ENCODE data around the gene SLC22A1. TPM values are rescaled to one million over a fixed set of nuclear protein-coding genes. Genes with fewer than 3 reads are reported as not detected.
"Not testable (repeated sequence)": the region's sequence is repeated elsewhere in the genome, so short reads cannot be mapped to it uniquely, and the experiment has no call there.

SLC22A1 gene
- total and polyA plus RNA-seq, 2 donors (not counting 3 experiments of a cell fraction or from before 2014, with no cell fraction given): 0.04 TPM; not detected in 1

GRCh38 chr6:160111806-160112205 is 9.8 kb upstream of the SLC22A1 start:
- no peak overlapping the region for H3K27ac ChIP-seq (ENCODE audit: insufficient read depth, low read depth, low read length)
- H3K27me3 ChIP-seq (ENCODE audit: control insufficient read depth in 2 of 2, insufficient read depth in 2 of 2, low read length in 2 of 2): no peaks in the 10 kb centered on the region
- H4K20me1 ChIP-seq (replicated peaks; ENCODE audit: control insufficient read depth, extremely low read depth, insufficient read depth, low read length): no peaks in the 10 kb centered on the region
- H2AFZ ChIP-seq (ENCODE audit: low read depth, low read length): no peak overlapping the region
- no peaks in the 10 kb centered on the region for H3K79me2 ChIP-seq (ENCODE audit: control insufficient read depth, insufficient read depth, low read length)
- BruUV-seq (replicated peaks): no TSS peak
- CTCF ChIA-PET: no interaction called here
- no peak overlapping the region for H3K4me2 ChIP-seq (ENCODE audit: insufficient read depth, low read length)
- FAIRE-seq (no peak), DNase-seq (ENCODE audit: low read depth, low spot score) (no peak)
- H3K4me1 ChIP-seq (ENCODE audit: control insufficient read depth, extremely low read depth, insufficient read depth, low read length): no peaks in the 10 kb centered on the region
- TF ChIP-seq MYC (IDR thresholded peaks at IDR 0.05; ENCODE audit: low read depth, low read length) (no peak), EZH2 (IDR thresholded peaks at IDR 0.05; ENCODE audit: borderline replicate concordance, low read depth, low read length, severe bottlenecking) (no peak), JUN (IDR thresholded peaks at IDR 0.05; ENCODE audit: borderline replicate concordance, insufficient read depth, insufficient read length, low read depth) (no peak), GATA2 (IDR thresholded peaks at IDR 0.05; ENCODE audit: insufficient read depth, insufficient read length, low read depth, low read length) (no peak), POLR2AphosphoS5 (IDR thresholded peaks at IDR 0.05; ENCODE audit: insufficient read depth, low read depth, low read length) (no peak), FOS (IDR thresholded peaks at IDR 0.05; ENCODE audit: borderline replicate concordance, insufficient read depth, low read length) (no peak)
- TF ChIP-seq, protein P1, sequence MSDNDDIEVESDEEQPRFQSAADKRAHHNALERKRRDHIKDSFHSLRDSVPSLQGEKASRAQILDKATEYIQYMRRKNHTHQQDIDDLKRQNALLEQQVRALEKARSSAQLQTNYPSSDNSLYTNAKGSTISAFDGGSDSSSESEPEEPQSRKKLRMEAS (IDR thresholded peaks at IDR 0.05; ENCODE audit: insufficient read depth, insufficient read length): no peak
- no peaks in the 10 kb centered on the region for H3K36me3 ChIP-seq (ENCODE audit: control insufficient read depth in 2 of 2, extremely low read depth in 1 of 2, insufficient read depth in 2 of 2, low read length in 2 of 2)
- intact Hi-C loops (cut with micrococcal nuclease) (no loop called here), dilution Hi-C loops (cut with MboI; ENCODE audit: extremely low pct_ligation_motif_present, low sequenced_read_pairs) (no loop called here)
- no peaks in the 10 kb centered on the region for H3K9me1 ChIP-seq (replicated peaks; ENCODE audit: control insufficient read depth, extremely low read depth, insufficient read depth, low read length)
- no peak overlapping the region for H3K9ac ChIP-seq (replicated peaks; ENCODE audit: extremely low read depth, insufficient read depth, low read length)
- H3K4me3 ChIP-seq (replicated peaks in 1 of 3; ENCODE audit: insufficient read depth in 1 of 3, low read depth in 1 of 3, low read length in 3 of 3): no peak overlapping the region
- POLR2A ChIA-PET: no interaction called here
- H3K9me3 ChIP-seq (replicated peaks; ENCODE audit: control insufficient read depth, insufficient read depth, low read length): no peaks in the 10 kb centered on the region

GRCh38 chr6:160112628-160113299 is 8.9 kb upstream of the SLC22A1 start:
- POLR2A ChIA-PET: no interaction called here
- no peak for FAIRE-seq
- Histone ChIP-seq H3K9ac (replicated peaks; ENCODE audit: extremely low read depth, insufficient read depth, low read length) (no peak overlapping the region), H3K4me2 (ENCODE audit: insufficient read depth, low read length) (no peak overlapping the region), H3K36me3 (ENCODE audit: control insufficient read depth in 2 of 2, extremely low read depth in 1 of 2, insufficient read depth in 2 of 2, low read length in 2 of 2) (no peaks in the 10 kb centered on the region), H2AFZ (ENCODE audit: low read depth, low read length) (no peak overlapping the region), H3K4me3 (replicated peaks in 1 of 3; ENCODE audit: insufficient read depth in 1 of 3, low read depth in 1 of 3, low read length in 3 of 3) (no peak overlapping the region), H3K9me1 (replicated peaks; ENCODE audit: control insufficient read depth, extremely low read depth, insufficient read depth, low read length) (no peaks in the 10 kb centered on the region), H3K79me2 (ENCODE audit: control insufficient read depth, insufficient read depth, low read length) (no peaks in the 10 kb centered on the region), H3K27ac (ENCODE audit: insufficient read depth, low read depth, low read length) (no peak overlapping the region), H4K20me1 (replicated peaks; ENCODE audit: control insufficient read depth, extremely low read depth, insufficient read depth, low read length) (no peaks in the 10 kb centered on the region), H3K9me3 (replicated peaks; ENCODE audit: control insufficient read depth, insufficient read depth, low read length) (no peaks in the 10 kb centered on the region), H3K27me3 (ENCODE audit: control insufficient read depth in 2 of 2, insufficient read depth in 2 of 2, low read length in 2 of 2) (no peaks in the 10 kb centered on the region), H3K4me1 (ENCODE audit: control insufficient read depth, extremely low read depth, insufficient read depth, low read length) (no peaks in the 10 kb centered on the region)
- TF ChIP-seq GATA2 (IDR thresholded peaks at IDR 0.05; ENCODE audit: insufficient read depth, insufficient read length, low read depth, low read length): no peak
- no peak for TF ChIP-seq JUN (IDR thresholded peaks at IDR 0.05; ENCODE audit: borderline replicate concordance, insufficient read depth, insufficient read length, low read depth)
- dilution Hi-C loops (cut with MboI; ENCODE audit: extremely low pct_ligation_motif_present, low sequenced_read_pairs): no loop called here
- intact Hi-C loops (cut with micrococcal nuclease): no loop called here
- no peak for DNase-seq (ENCODE audit: low read depth, low spot score)
- CTCF ChIA-PET: interaction anchor here (1.8 kb wide), 1 partner anchor 10 kb away, joined by 4 read pairs; no protein-coding TSS in a partner anchor
- BruUV-seq (replicated peaks): no TSS peak

GRCh38 chr6:160114536-160114935 is 7.1 kb upstream of the SLC22A1 start:
- BruUV-seq (replicated peaks); H3K4me1 ChIP-seq (ENCODE audit: control insufficient read depth, extremely low read depth, insufficient read depth, low read length); intact Hi-C loops (cut with micrococcal nuclease); POLR2A ChIA-PET; DNase-seq (ENCODE audit: low read depth, low spot score); H3K36me3 ChIP-seq (ENCODE audit: control insufficient read depth in 2 of 2, extremely low read depth in 1 of 2, insufficient read depth in 2 of 2, low read length in 2 of 2); H3K27me3 ChIP-seq (ENCODE audit: control insufficient read depth in 2 of 2, insufficient read depth in 2 of 2, low read length in 2 of 2); H2AFZ ChIP-seq (ENCODE audit: low read depth, low read length); CTCF ChIA-PET; H3K79me2 ChIP-seq (ENCODE audit: control insufficient read depth, insufficient read depth, low read length); H3K9me3 ChIP-seq (replicated peaks; ENCODE audit: control insufficient read depth, insufficient read depth, low read length); dilution Hi-C loops (cut with MboI; ENCODE audit: extremely low pct_ligation_motif_present, low sequenced_read_pairs); H3K9ac ChIP-seq (replicated peaks; ENCODE audit: extremely low read depth, insufficient read depth, low read length); H3K27ac ChIP-seq (ENCODE audit: insufficient read depth, low read depth, low read length); H4K20me1 ChIP-seq (replicated peaks; ENCODE audit: control insufficient read depth, extremely low read depth, insufficient read depth, low read length); FAIRE-seq; H3K9me1 ChIP-seq (replicated peaks; ENCODE audit: control insufficient read depth, extremely low read depth, insufficient read depth, low read length); H3K4me2 ChIP-seq (ENCODE audit: insufficient read depth, low read length); H3K4me3 ChIP-seq (replicated peaks in 1 of 3; ENCODE audit: insufficient read depth in 1 of 3, low read depth in 1 of 3, low read length in 3 of 3): not testable (repeated sequence)

Measured in endothelial cell of umbilical vein (primary cell).